NCI-H1105 treated with DMSO at 0.1 percent for 48 hours (cell line): ENCODE results near the gene C19orf38.
"Not testable (repeated sequence)": the region's sequence is repeated elsewhere in the genome, so short reads cannot be mapped to it uniquely, and the experiment has no call there.

Source experiments
- DNase-seq: peaks from one replicate; lab custom pipeline; 2025; lab: John Stamatoyannopoulos, UW

The C19orf38 gene

GRCh38 chr19:10823690-10824089 is 24.5 kb upstream of the C19orf38 start:
- DNase-seq = no peak

DNA sequence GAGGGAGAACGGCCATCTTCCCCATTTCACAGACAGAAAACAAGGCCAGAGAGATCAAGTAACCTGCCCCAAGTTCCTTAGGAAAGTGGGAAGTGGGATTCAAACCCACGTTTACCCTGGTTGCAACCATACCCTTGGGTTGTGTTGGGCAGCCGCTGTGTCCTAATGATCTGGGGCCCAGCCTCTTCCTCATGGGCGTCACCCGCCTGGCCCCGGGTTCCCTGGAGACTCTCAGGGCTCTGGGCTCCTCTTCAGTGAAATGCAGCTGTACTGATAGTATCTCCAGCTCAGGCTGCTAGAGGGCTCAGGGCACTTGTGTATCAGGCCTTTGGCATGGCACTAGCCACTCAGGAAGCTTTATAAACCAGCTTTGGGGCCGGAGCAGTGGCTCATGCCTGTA is 22.0 kb upstream of the C19orf38 start:
- no peak for DNase-seq

GRCh38 chr19:10826846-10827245 is 21.4 kb upstream of the C19orf38 start:
- no peak for DNase-seq

- DNase-seq = no peak
Measured at GRCh38 chr19:10828981-10829821, 19.0 kb upstream of the C19orf38 start.

GRCh38 chr19:10829967-10830366 is 18.2 kb upstream of the C19orf38 start:
- DNase-seq = no peak

GRCh38 chr19:10830370-10830769 is 17.8 kb upstream of the C19orf38 start:
- DNase-seq = no peak

DNA sequence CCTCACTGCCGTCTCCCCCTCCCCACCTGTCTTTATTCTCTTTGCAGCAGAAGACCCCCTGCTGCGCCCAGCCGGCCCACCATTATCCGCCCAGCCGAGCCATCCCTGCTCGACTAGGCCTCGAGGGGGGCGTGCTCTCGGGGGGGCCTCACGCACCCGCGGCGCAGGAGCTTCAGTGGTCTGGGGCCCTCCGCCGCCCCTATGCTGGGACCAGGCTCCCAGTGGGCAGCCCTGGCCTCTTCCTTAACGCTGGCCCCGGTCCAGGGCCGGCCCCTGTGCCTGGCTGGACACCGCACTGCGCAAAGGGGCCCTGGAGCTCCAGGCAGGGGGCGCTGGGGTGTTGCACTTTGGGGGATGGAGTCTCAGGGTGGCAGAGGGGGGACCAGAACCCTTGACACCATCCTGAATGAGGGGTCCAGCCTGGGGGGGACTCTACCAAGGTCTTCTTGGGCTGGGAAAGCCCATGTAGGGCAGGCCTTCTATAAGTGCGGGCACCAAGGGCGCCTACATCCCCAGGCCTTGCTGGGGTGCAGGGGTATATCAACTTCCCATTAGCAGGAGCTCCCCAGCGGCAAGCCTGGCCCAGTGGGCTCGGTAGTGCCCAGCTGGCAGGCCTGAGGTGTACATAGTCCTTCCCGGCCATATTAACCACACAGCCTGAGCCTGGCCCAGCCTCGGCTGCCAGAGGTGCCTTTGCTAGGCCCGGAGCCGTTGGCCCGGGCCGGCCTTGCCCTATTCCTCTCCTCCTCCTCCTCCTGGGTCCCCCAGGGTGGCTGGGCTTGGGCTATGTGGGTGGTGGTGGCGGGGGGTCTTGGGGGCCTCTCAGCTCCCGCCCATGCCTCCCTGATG is 17.1 kb upstream of the C19orf38 start:
- DNase-seq = no peak

DNA sequence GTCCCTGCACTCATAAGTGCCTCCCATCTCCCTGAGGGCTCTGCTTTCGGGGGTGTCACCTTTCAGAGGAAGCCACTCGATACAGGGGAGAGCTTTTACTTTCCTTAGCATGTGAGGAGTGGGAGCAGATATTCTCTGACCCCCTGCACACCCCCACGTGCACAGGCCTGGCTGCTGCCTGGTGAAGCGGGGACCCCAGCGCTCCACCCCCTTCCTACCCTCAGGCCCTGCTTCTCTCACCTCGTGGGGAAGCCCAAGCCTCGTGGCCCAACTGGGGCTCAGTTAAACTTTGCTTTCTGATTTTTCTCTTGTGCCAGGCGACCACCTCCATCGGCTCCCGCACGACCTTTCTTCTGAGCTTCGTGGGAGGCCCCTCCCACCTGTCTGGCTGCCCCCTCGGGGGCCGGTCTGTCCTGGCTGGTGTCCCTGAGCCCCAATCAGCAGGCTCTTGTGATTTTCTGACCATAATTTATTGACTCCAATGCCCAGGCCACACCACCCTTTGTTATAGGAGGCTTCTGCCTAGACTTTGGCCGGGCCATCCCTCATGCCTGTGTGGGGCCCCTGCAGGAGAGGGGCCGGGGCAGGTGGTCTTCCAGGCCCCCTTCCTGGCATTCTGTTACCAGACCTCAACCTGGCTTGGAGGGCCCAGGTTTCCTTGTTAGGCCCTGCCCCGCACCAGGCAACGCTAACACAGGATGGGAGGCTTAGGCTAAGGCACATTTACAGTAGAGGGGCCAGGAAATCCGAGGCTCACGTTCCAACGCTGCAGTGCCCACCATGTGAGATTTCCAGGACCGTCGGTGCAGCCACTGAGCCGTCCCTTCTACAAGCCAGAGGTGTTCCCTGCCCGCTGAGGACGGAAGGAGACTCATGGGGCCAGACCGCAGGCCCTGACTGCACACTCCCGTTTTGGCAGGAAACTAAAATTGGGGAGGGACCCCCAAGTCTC is 16.0 kb upstream of the C19orf38 start:
- DNase-seq = no peak

DNA sequence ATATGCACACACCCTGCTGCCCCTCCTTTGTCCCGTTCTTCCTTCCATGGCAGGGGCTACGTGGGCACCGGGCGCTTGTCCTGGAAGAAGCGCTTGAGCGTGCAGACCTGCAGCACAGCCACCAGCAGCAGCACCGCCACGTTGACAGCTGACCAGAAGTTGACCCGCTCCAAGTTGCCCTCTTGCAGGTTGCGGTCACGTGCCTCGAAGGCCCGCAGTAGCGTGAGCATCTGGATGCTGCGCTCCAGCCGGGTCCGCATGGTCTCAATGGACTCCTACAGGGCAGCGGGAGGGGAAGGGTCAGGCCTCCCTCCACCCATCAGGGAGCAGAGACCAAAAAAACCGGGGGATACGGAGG is 15.3 kb upstream of the C19orf38 start:
- no peak for DNase-seq

DNA sequence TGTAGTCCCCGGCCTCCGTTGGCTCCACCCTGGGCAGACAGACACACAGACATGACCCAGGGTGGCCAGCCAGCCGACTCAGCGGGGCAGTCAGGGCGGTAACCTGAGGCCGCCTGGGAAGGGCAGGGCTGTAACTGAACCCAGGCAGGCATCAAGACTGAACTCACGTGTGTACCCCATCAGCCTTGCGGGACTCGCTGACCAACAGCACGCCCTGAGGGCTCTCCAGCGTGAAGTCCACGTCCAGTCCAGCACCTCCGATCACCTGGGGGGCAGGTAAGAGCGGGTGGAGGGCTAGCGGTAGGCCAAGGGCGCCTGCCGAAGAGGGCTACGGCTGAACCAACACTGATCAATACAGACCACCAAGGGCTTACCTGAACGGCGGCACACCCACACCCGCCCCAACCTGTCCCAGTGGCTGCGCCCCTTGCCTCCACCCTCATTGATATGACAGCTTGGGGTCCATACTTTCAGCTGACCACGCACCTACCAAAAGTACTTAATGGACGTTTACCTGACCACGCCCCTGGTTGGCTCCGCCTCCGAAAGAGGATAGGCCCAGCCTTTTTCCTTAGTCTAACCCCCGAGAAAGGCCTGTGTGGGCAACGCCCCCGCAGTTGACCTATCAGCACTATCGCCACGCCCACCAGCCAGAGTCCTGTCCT is 13.0 kb upstream of the C19orf38 start:
- DNase-seq = no peak

DNA sequence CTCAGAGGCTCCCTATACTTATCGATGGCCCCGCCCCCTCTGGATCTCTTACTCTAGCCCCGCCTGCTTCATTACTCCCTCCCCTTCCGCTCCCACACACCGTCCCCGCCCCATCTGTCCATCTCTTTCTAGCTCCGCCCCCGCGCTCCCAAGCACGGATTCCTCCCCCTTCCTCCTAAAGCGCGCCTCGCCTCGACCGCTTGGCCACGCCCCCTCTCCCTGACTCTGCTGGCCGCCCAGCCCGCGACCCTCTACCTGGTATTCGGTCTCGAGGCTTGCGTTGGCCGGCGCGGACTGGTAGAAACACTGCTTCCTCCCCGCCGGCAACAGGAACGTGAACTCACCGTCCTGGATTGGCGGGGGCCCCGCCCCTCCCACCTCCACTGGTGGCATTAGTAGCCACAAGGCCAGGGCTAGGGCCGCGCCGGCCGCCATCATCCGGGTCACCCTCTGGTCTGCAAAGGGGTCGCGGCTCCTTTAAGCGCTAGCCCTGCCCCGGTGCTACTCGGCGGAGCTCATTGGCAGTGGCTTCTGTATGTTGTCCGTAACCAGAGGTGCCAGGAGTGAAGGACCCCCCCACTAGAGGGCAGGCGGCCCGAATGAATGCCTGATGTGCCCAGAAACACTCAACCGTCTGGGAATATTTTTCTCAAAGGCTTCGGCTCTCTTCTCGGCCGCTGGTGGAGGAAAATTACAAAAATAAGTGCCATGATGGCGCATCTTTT is 12.3 kb upstream of the C19orf38 start, which contains the start of gene TMED1:
TSS of gene TMED1 (minus strand) at position 459 of the 725 bp plus-strand sequence. CDS start at position 438, 21 bp downstream.
- peak; percentile 100 for DNase-seq

GRCh38 chr19:10836479-10837330 is 11.5 kb upstream of the C19orf38 start:
- DNase-seq = no peak

DNA sequence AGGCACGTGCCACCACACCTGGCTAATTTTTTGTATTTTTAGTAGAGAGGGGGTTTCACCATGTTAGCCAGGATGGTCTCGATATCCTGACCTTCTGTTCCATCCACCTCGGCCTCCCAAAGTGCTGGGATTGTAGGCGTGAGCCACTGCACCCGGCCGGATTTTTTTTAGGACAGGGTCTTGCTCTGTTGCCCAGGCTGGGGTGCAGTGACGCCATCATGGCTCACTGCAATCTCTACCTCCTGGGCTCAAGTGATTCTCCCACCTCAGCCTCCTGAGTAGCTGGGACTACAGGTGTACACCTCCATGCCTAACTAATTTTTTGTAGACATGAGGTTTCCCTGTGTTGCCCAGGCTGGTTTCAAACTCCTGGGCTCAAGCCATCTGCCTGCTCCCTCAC is 10.6 kb upstream of the C19orf38 start:
- not testable (repeated sequence) for DNase-seq

DNA sequence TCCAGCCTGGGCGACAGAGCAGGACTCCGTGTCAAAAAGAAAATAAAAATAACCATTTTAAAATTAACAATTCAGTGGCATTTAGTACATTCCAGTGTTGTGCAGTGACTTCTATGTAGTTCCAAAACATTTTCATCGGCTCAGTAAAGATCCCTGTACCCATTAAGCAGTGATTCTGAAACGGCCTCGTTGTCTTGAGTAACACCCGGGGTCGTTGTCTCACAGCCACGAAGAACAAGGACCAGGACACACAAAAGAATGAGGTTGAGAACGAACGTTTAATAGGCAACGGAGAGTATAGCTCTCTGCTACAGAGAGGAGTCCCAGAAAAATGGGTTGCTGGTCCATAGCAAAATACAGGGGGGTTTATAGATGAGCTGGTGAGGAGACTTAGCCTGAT is 9.8 kb upstream of the C19orf38 start:
- no peak for DNase-seq

DNA sequence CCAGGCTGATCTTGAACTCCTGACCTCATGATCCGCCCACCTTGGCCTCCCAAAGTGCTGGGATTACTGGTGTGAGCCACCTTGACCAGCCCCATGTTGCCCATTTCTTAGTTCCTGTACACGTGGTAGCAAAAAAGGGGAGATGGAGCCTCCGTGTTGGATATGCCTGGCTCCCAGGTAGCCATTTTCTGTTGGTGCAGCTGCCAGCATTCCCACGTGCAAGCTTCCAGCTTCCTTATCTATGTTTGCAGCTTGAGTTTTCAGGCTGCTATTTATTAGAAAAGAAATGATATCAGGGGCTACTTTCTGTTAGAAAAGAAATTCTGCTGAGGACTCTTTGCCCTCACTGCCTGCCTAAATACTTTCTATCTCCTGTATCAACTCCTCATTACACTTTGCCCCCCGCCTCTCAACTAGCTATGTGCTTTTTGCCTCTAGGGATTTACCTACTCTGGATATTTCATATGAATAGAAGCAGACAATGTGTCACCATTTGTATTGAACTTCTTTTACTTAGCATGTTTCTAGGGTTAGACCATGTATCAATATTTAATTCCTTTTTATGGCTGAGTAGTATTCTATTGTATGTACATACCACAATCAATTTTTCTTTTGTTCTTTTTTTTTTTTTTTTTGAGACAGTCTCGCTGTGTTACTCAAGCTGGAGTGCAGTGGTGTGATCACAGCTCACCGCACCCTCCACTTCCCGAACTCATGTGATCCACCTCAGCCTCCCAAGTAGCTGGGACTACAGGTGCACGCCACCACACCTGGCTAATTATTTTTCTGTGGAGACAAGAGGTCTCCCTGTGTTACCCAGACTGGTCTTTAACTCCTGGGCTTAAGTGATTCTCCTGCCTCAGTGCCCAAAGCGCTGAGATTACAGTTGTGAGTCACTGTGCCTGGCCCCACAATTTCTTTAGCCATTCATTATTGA is 8.8 kb upstream of the C19orf38 start:
- DNase-seq = no peak

DNA sequence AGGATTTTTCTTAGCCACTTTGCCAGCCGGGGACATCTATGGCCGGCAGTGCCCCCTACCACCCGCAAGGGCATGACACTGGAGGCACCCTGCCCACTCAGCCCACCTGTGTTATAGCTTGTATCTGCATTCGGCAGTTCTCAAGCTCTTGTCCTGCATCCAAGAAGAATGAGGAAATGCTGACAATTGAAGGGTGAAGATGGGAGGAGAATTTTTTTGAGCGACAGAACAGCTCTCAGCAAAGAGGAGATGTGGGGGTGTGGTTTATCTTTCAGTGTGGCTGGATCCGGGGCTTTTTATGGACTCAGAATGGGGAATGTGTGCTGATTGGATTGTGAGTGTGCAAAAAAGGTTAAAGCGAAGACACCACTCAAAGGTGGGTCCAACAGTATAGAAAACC is 5.4 kb upstream of the C19orf38 start:
- no peak for DNase-seq

DNA sequence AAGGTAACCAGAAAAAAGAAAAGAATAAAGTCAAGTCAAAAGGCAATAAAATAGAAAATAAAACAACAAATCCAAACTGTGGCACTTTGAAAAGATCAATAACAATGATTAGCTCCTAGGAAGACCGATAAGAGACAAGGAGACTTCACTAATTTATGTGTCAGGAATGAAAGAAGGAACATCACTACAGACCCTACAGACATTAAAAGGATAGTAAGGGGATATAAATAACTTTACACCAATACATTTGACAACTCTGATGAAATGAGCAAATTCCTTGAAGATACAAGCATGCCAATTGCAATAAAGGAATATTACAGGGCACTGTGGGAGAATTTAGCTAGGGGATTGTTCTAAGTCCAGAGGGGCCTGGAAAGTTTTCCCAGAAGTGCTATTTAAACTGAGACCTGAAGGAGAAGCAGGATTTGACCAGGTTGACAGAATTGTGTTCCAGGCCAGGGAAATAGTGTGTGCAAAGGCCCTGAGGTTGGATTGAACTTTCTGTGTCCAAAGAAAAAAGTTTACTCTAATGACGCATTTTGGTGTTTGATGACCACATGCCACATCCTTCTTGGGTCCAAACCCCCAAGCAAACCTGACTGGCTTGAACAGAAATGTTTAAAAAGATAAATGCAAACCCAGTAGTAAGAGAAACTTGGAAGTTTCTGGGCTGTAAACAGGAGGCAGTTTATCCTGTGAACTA is 1.6 kb upstream of the C19orf38 start:
- DNase-seq = no peak

DNA sequence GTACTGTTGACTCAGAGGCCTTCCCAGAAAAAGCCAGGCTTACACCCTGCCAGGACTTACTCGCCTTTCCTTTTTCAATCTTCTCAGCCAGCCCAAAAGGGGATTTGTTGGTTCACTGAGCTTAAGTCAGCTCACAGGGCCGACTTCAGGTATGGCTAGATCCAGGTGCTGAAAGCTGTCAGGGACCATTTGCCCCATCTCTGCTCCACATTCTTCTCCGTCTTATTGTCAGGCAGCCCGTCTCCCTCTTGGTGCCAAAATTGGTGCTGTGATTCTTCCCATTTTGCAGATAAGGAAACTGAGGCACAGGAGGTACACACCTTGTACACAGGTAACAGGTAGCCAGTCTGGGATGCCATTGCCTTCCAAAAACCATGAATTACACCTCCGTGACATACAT is 2.4 kb downstream of the C19orf38 start:
- no peak for DNase-seq
